ENCODE data around the gene CHST5. TPM values are rescaled to one million over a fixed set of nuclear protein-coding genes. Genes with fewer than 3 reads are reported as not detected.
A peak's percentile ranks its signal among the peaks of the same experiment; 100 is the strongest.

CHST5 gene
- total and polyA plus RNA-seq, 9 of the 15 experiments (the other 6 are each of a cell fraction or from before 2014, with no cell fraction given) = 0.06 to 0.21 (median 0.14) TPM; not detected in 5

GRCh38 chr16:75558846-75559401 is 23.0 kb upstream of the CHST5 start (continued):
- no peak for TF ChIP-seq UBTF (IDR thresholded peaks at IDR 0.05; ENCODE audit: borderline replicate concordance in 1 of 2, low read depth in 2 of 2, low read length in 2 of 2)
- TF ChIP-seq ZNF592 (IDR thresholded peaks at IDR 0.05) = peak; percentile 86
- TF ChIP-seq NCOA1 (IDR thresholded peaks at IDR 0.05; ENCODE audit: low read depth) = no peak
- no peak for TF ChIP-seq JUN (IDR thresholded peaks at IDR 0.05; ENCODE audit: borderline replicate concordance, low read depth, low read length)
- no peak for TF ChIP-seq JUN (CRISPR knock-in tag; IDR thresholded peaks at IDR 0.05; ENCODE audit: borderline replicate concordance)
- no peak for TF ChIP-seq MTA1 (IDR thresholded peaks at IDR 0.05; ENCODE audit: borderline replicate concordance)
- no peak for TF ChIP-seq RERE (CRISPR knock-in tag; IDR thresholded peaks at IDR 0.05; ENCODE audit: borderline replicate concordance)
- TF ChIP-seq ZNF77 (CRISPR knock-in tag; IDR thresholded peaks at IDR 0.05) = no peak
- TF ChIP-seq E2F8 (IDR thresholded peaks at IDR 0.05; ENCODE audit: low read depth, partially characterized antibody) = no peak
- 0 out of 2 replicates have a peak, but pooled peaks have one; percentile 23 for TF ChIP-seq ZNF644 (tag; IDR thresholded peaks at IDR 0.05; ENCODE audit: low read depth)
- TF ChIP-seq CBFA2T2 (conservative IDR thresholded peaks at IDR 0.05) = no peak
- no peak for TF ChIP-seq RBBP5 (IDR thresholded peaks at IDR 0.05; ENCODE audit: borderline replicate concordance, insufficient read depth, low read length, poor library complexity, severe bottlenecking)

Data from K562 (cell line).